H1 (cell line): ENCODE results near the gene TXNRD2.

Experiments used
- EZH2 ChIP-seq: fragments of 200-600 bp; sonication (generic); IDR thresholded peaks from 2 replicates; pipeline ENCODE4 v1.7.1; 2012; ENCODE audit warnings: low read depth, mild to moderate bottlenecking, moderate library complexity, low read length, inconsistent platforms; ENCODE audit not compliant: severe bottlenecking
- POLR2AphosphoS5 ChIP-seq: IDR thresholded peaks from 2 replicates; pipeline ENCODE4 v1.6.1; 2011; ENCODE audit warnings: low read depth, low read length
- TF ChIP-seq, protein P1 (sequence below), 3 experiments: IDR thresholded peaks; 1 replicate in 2 of 3; 2 replicates in 1 of 3; pipeline versions ENCODE4 v1.5.1 to v1.6.1; 2011; ENCODE audit warnings: low read length in 3 of 3, mild to moderate bottlenecking in 3 of 3, inconsistent platforms in 2 of 3, low read depth in 1 of 3, moderate library complexity in 1 of 3; ENCODE audit not compliant: insufficient read depth in 1 of 3; ENCODE audit errors: control extremely low read depth in 1 of 3

GRCh38 chr22:19990609-19991394, 49.2 kb upstream of the TXNRD2 start:
- TF ChIP-seq POLR2AphosphoS5 (no peak), EZH2 (no peak)
- TF ChIP-seq, protein P1, sequence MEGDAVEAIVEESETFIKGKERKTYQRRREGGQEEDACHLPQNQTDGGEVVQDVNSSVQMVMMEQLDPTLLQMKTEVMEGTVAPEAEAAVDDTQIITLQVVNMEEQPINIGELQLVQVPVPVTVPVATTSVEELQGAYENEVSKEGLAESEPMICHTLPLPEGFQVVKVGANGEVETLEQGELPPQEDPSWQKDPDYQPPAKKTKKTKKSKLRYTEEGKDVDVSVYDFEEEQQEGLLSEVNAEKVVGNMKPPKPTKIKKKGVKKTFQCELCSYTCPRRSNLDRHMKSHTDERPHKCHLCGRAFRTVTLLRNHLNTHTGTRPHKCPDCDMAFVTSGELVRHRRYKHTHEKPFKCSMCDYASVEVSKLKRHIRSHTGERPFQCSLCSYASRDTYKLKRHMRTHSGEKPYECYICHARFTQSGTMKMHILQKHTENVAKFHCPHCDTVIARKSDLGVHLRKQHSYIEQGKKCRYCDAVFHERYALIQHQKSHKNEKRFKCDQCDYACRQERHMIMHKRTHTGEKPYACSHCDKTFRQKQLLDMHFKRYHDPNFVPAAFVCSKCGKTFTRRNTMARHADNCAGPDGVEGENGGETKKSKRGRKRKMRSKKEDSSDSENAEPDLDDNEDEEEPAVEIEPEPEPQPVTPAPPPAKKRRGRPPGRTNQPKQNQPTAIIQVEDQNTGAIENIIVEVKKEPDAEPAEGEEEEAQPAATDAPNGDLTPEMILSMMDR (IDR thresholded peaks at IDR 0.05; ENCODE audit: control extremely low read depth in 1 of 3, insufficient read depth in 1 of 3, low read depth in 1 of 3, low read length in 3 of 3), result no peak
